ENCODE measurements around the gene INPP5A.

DNA sequence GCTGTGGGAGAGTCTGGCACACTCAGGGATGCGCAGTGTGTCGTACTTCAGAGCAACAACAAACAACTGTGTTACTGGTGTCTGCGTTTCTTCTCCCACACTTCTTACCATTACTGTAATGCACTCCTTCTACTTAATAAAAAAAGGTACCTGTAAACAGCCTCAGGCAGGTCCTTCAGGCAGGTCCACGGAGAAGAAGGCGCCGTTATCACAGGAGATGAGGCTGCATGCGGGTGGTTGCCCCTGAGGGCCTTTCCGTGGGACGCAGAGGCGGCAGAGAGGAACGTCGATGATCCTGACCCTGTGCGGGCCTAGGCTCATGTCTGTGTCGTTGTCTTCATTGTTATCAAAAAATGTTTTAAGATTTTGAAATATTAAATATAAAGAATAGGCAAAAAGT lies 219.0 kb downstream of the INPP5A start:
- TF ChIP-seq, protein P1, sequence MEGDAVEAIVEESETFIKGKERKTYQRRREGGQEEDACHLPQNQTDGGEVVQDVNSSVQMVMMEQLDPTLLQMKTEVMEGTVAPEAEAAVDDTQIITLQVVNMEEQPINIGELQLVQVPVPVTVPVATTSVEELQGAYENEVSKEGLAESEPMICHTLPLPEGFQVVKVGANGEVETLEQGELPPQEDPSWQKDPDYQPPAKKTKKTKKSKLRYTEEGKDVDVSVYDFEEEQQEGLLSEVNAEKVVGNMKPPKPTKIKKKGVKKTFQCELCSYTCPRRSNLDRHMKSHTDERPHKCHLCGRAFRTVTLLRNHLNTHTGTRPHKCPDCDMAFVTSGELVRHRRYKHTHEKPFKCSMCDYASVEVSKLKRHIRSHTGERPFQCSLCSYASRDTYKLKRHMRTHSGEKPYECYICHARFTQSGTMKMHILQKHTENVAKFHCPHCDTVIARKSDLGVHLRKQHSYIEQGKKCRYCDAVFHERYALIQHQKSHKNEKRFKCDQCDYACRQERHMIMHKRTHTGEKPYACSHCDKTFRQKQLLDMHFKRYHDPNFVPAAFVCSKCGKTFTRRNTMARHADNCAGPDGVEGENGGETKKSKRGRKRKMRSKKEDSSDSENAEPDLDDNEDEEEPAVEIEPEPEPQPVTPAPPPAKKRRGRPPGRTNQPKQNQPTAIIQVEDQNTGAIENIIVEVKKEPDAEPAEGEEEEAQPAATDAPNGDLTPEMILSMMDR (IDR thresholded peaks at IDR 0.05; ENCODE audit: low read depth, low read length, poor library complexity, severe bottlenecking), result no peak
- TF ChIP-seq EZH2phosphoT487 (IDR thresholded peaks at IDR 0.05; ENCODE audit: borderline replicate concordance, low read length), result no peak

All from DOHH2 (cell line).